ENCODE data around the gene CENPT.
"Not testable (repeated sequence)": the region's sequence is repeated elsewhere in the genome, so short reads cannot be mapped to it uniquely, and the experiment has no call there.

Gene CENPT

DNA sequence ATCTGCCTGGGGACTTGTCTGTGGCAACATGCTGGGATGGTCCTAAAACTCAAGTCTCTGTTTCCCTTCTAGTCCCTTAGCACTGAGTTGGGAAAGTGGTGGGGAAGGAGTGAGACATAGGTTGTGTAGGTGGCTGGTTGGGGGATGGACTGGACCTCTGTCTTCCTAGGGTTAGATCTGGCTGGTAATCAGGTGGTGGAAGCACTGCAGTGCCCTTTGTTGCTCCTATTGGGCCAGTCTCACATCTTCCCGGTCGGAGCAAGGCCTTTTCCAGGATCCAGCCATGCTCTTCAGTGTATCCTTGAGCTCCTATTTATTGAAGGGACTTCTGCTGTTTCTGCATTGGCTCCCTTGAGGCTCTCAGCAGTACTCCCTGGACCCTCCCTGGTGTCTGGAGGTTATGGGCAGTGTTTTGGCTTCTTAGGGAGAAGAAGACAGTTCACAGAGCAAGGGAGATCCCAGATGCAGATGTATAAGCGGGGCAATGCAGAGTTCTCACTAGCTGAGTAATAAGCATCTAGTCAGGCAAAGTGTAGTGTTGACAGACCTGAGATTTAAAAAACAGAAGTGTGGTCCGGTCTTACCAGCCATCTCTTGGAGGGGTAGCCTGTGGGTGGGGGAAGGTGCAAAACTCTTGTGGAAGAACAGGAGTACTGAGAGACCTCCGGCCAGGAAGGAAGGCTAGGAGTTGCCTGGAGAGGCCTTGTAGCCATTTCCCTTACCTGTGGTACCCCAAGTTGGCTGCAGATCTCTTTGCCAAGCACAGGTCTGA, 2.0 kb downstream of the CENPT start:
- Histone ChIP-seq H3K27ac (peak overlapping the region; percentile 72 to 94 (median 89); a peak in 21 of 22 replicates), H3K9ac (peak overlapping the region; percentile 85 to 99 (median 95)), H3K4me2 (peak overlapping the region; percentile 90 to 100 (median 98)), H4K20me1 (peaks cover 26 to 71% (median 56%) of the 10 kb centered on the region in 11 experiments; a peak in 21 of 22 replicates), H3K36me3 (peaks cover 2 to 22% (median 18%) of the 10 kb centered on the region in 11 experiments; a peak in 20 of 22 replicates), H3K4me3 (peak overlapping the region; percentile 82 to 100 (median 100)), H3K4me1 (peaks cover 50 to 60% (median 54%) of the 10 kb centered on the region in 10 experiments), H3K9me3 (replicated peaks in 1 of 11) (no peaks in the 10 kb centered on the region), H3K27me3 (no peaks in the 10 kb centered on the region)
- no peak for TF ChIP-seq Cebpa-rat (IDR thresholded peaks at IDR 0.05)

DNA sequence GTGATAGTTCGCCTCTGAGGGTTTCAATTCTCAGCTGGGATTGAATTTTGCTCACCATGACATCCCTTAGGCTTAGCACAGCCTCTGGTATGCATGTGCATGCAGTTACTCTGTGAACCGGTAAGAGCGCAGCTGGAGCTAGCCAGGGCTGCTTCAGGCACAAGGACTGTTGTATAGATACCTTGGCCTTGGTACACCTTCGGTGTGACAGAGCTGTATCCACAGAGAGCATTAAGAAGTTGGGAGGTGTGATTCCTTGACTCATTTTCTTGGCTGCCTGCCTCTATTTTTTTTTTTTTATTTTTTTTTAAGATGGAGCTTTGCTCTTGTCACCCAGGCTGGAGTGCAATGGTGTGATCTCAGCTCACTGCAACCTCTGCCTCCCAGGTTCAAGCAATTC, 3.0 kb downstream of the CENPT start:
- Histone ChIP-seq H3K4me3 (peak overlapping the region; percentile 55 to 100 (median 84); a peak in 18 of 20 replicates), H3K27me3 (no peaks in the 10 kb centered on the region), H3K27ac (peak overlapping the region in 3 of 11 experiments; percentile 20 to 87 (median 46); a peak in 3 of 22 replicates), H3K9me3 (replicated peaks in 1 of 11) (no peaks in the 10 kb centered on the region), H3K4me1 (peaks cover 48 to 57% (median 54%) of the 10 kb centered on the region in 10 experiments), H3K36me3 (peaks cover 0 to 14% (median 10%) of the 10 kb centered on the region in 11 experiments; a peak in 18 of 22 replicates), H3K9ac (peak overlapping the region; percentile 83 to 99 (median 93); a peak in 18 of 22 replicates), H4K20me1 (peaks cover 23 to 62% (median 46%) of the 10 kb centered on the region in 11 experiments; a peak in 21 of 22 replicates), H3K4me2 (peak overlapping the region; percentile 90 to 100 (median 98))
- no peak for TF ChIP-seq Cebpa-rat (IDR thresholded peaks at IDR 0.05)

DNA sequence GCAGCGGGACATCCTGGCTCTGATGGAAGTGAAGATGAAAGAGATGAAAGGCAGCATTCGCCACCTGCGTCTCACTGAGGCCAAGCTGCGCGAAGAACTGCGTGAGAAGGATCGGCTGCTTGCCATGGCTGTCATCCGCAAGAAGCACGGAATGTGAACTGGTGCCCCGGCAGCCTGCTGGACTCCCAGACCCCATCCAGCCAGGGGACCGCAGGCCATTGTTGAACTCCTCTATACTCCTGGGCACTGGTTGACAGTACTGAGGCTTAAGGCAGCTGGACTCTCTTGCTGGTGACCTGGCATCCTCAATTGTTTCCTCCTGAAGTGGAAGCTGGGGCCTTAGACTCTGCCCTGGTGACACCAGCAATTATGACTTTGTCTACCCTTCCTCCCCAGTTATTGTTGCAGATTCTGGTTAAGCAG, 4.1 kb downstream of the CENPT start:
- Histone ChIP-seq H3K9me3 (replicated peaks in 1 of 11) (no peaks in the 10 kb centered on the region), H3K4me1 (peaks cover 38 to 48% (median 45%) of the 10 kb centered on the region in 10 experiments), H3K4me2 (peak overlapping the region; percentile 90 to 100 (median 98)), H3K27ac (peak overlapping the region; percentile 46 to 94 (median 87); a peak in 21 of 22 replicates), H4K20me1 (peaks cover 17 to 50% (median 35%) of the 10 kb centered on the region in 11 experiments; a peak in 20 of 22 replicates), H3K9ac (peak overlapping the region; percentile 83 to 99 (median 93)), H3K4me3 (peak overlapping the region; percentile 55 to 98 (median 76)), H3K36me3 (peaks cover 0 to 2% (median 0%) of the 10 kb centered on the region in 11 experiments; a peak in 2 of 22 replicates), H3K27me3 (no peaks in the 10 kb centered on the region)
- TF ChIP-seq Cebpa-rat (IDR thresholded peaks at IDR 0.05): no peak

DNA sequence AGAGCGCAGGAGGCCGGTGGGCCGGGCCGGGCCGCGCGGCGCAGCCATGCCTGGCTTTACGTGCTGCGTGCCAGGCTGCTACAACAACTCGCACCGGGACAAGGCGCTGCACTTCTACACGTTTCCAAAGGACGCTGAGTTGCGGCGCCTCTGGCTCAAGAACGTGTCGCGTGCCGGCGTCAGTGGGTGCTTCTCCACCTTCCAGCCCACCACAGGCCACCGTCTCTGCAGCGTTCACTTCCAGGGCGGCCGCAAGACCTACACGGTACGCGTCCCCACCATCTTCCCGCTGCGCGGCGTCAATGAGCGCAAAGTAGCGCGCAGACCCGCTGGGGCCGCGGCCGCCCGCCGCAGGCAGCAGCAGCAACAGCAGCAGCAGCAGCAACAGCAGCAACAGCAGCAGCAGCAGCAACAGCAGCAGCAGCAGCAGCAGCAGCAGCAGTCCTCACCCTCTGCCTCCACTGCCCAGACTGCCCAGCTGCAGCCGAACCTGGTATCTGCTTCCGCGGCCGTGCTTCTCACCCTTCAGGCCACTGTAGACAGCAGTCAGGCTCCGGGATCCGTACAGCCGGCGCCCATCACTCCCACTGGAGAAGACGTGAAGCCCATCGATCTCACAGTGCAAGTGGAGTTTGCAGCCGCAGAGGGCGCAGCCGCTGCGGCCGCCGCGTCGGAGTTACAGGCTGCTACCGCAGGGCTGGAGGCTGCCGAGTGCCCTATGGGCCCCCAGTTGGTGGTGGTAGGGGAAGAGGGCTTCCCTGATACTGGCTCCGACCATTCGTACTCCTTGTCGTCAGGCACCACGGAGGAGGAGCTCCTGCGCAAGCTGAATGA, 4.8 kb downstream of the CENPT start:
- peak overlapping the region; percentile 55 to 98 (median 76) for H3K4me3 ChIP-seq
- H3K36me3 ChIP-seq: no peaks in the 10 kb centered on the region
- peak overlapping the region; percentile 90 to 100 (median 98) for H3K4me2 ChIP-seq
- H3K4me1 ChIP-seq: peaks cover 32 to 41% (median 38%) of the 10 kb centered on the region in 10 experiments
- H4K20me1 ChIP-seq: peaks cover 11 to 44% (median 28%) of the 10 kb centered on the region in 11 experiments; a peak in 20 of 22 replicates
- no peaks in the 10 kb centered on the region for H3K9me3 ChIP-seq (replicated peaks in 1 of 11)
- H3K9ac ChIP-seq: peak overlapping the region; percentile 83 to 99 (median 93)
- H3K27ac ChIP-seq: peak overlapping the region; percentile 82 to 94 (median 89)
- H3K27me3 ChIP-seq: no peaks in the 10 kb centered on the region
- no peak for TF ChIP-seq Cebpa-rat (IDR thresholded peaks at IDR 0.05)

DNA sequence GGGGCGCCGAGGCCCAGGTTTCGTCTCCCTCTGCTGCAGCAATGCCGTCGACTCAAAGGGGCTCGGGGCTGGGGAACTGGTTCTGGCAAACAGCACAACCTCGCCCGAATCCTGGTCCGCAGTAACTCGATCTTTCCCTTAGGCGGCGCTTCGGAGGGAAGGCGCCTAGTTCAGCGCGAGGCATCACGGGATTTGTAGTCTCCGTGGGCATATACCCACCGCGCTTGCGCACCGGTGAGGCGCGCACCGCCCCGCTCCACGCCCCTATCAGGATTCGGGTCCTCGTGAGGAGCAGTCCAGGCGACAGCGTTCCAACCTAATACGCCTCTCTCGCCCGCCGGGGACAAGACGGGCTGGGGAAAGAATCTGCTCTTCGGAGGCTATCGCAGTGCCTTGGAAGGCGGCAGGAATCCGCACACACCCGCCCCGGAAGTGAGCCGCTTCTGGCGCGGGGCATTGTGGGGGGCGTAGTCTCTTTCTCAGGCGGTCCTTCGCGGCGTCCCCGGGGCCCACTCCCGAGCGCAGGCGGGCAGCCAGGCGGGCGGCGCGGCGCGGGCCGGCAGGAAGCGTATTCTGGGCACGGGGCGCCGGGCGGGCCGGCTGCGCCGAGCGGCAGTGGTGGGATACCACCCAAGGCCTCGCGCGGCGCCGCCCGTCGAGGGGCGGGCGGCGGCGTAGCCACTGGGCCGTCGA, 5.5 kb downstream of the CENPT start, which contains the start of gene THAP11:
THAP11 (plus strand) TSS at position 505 of the 693 bp plus-strand sequence. CDS start 235 bp downstream, outside the sequence.
- no peak for TF ChIP-seq Cebpa-rat (IDR thresholded peaks at IDR 0.05)
- peaks cover 11 to 36% (median 22%) of the 10 kb centered on the region in 11 experiments; a peak in 18 of 22 replicates for H4K20me1 ChIP-seq

DNA sequence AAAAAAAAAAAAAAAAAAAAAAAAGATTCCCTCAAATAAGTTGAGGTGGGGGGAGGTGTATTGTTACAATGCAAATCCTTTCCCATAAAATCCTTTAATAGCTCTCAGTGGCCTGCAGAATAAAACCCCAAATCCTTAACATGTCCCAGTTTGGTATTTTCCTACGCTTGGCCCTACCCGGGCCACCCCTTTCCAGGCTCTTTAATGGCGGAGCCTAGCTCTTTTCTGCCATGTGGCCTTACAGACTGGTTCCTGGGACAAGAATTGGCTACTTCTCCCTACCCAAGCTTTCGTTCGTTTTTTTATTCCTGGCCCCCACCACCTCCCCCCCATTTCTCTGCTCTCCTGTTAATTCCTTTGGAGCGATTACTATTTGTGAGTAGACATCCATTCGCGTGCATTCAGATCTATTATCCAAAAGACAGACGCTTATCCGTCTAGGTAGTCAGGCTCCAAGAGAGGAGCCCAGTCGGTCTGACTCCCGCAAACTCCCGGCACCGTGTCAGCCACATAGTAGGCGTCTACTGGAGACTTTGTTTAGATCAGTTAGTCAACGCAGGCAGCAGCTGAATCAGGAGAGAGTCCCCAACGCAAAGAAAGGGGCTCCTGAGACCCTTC, 6.2 kb downstream of the CENPT start:
- peak overlapping the region in 10 of 11 experiments; percentile 84 to 94 (median 90); a peak in 17 of 22 replicates for H3K27ac ChIP-seq

More for the DNA sequence above, 5.5 kb downstream of the CENPT start, which contains the start of gene THAP11:
- Histone ChIP-seq H3K27me3 (no peaks in the 10 kb centered on the region), H3K4me2 (peak within 1 kb of the TSS; percentile 90 to 100 (median 98)), H3K27ac (peak within 1 kb of the TSS; percentile 82 to 94 (median 89)), H3K9ac (peak within 1 kb of the TSS; percentile 83 to 99 (median 93)), H3K4me1 (peaks cover 32 to 41% (median 38%) of the 10 kb centered on the region in 10 experiments), H3K4me3 (peak within 1 kb of the TSS; percentile 55 to 98 (median 76)), H3K9me3 (replicated peaks in 1 of 11) (no peaks in the 10 kb centered on the region), H3K36me3 (no peaks in the 10 kb centered on the region)

DNA sequence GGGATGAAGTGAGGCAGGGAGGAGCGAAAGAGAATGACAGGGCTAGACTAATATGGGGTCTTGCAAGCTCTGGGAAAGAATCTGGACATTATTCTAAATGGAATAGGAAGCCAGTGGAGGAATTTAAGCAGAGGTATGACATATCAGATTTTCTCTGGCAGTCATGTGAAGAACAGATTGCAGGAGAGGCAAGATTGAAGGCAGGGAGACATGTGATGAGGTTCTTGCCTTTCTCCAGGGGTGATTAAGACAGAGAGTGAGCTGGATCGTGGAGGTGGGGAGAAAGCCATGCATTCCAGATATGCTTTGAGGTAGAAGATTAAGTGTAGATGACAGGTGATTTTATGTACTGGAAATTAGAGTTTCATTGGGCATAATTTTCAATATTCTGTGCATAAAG, 9.7 kb downstream of the CENPT start:
- Histone ChIP-seq H3K9ac (no peak overlapping the region), H3K4me2 (no peak overlapping the region), H3K4me3 (no peak overlapping the region), H3K27ac (no peak overlapping the region), H3K4me1 (peaks cover 7 to 20% (median 15%) of the 10 kb centered on the region in 10 experiments), H3K27me3 (no peaks in the 10 kb centered on the region), H3K36me3 (no peaks in the 10 kb centered on the region), H4K20me1 (peaks cover 0 to 6% (median 2%) of the 10 kb centered on the region in 11 experiments; a peak in 11 of 22 replicates), H3K9me3 (replicated peaks in 1 of 11) (no peaks in the 10 kb centered on the region)
- no peak for TF ChIP-seq Cebpa-rat (IDR thresholded peaks at IDR 0.05)

More for the DNA sequence above, 6.2 kb downstream of the CENPT start:
- Histone ChIP-seq H3K27me3 (no peaks in the 10 kb centered on the region), H3K4me2 (peak overlapping the region in 9 of 11 experiments; percentile 8 to 99 (median 49); a peak in 15 of 22 replicates), H3K9ac (peak overlapping the region; percentile 83 to 99 (median 93); a peak in 20 of 22 replicates), H4K20me1 (peaks cover 11 to 36% (median 22%) of the 10 kb centered on the region in 11 experiments; a peak in 18 of 22 replicates), H3K9me3 (replicated peaks in 1 of 11) (no peaks in the 10 kb centered on the region), H3K4me3 (peak overlapping the region in 9 of 10 experiments; percentile 55 to 98 (median 78); a peak in 11 of 20 replicates), H3K36me3 (no peaks in the 10 kb centered on the region), H3K4me1 (peaks cover 32 to 42% (median 38%) of the 10 kb centered on the region in 10 experiments)
- no peak for TF ChIP-seq Cebpa-rat (IDR thresholded peaks at IDR 0.05)

DNA sequence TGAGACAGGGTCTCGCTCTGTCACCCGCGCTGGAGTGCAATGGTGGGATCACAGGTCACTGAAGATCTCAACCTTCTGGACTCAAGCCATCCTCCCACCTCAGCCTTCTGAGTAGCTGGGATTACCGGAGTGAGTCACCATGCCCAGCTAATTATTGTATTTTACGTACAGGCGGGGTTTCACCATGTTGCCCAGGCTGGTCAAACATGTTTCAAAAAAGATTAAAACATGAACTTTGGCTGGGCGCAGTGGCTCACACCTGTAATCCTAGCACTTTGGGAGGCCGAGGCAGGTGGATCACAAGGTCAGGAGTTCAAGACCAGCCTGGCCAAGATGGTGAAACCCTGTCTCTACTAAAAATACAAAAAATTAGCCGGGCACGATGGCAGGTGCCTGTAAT, 10.3 kb downstream of the CENPT start:
- not testable (repeated sequence) for H3K4me2 ChIP-seq; H3K9me3 ChIP-seq (replicated peaks in 1 of 11); H3K27me3 ChIP-seq; H3K27ac ChIP-seq; H3K4me3 ChIP-seq; H3K9ac ChIP-seq; H4K20me1 ChIP-seq; H3K36me3 ChIP-seq
- H3K4me1 ChIP-seq: peaks cover 11 to 27% (median 21%) of the 10 kb centered on the region in 10 experiments
